HG03558 (cell line): Measurements from ENCODE around the gene HAUS7.

Source experiments
- ATAC-seq: cut with Tn5 transposase; IDR thresholded peaks from one replicate; pipeline ENCODE4 v1.9.1; 2021; ENCODE audit warnings: moderate number of reproducible peaks; ENCODE audit not compliant: unreplicated experiment; ENCODE audit errors: extremely low read depth

Gene HAUS7

DNA sequence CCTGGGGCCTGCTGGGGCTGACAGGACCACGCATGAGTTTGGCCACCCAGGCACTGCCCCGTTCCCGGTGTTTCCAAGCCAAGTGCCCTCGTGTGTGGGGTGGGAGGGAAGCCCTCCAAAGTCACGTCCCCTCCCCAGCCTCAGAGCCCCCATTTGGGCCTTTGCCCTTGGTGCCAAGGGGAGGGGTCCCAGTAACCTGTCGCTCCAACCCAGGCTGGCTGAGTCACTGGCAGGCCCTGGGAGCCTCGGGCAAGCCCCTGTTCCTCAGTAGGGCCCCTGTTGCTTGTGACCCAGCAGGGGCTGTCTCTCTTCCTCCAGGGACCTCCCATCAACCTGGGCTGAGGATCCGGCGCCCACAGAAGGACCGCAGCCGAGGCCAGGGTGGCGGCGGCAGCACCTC is 10.7 kb upstream of the HAUS7 start:
- no peak for ATAC-seq

DNA sequence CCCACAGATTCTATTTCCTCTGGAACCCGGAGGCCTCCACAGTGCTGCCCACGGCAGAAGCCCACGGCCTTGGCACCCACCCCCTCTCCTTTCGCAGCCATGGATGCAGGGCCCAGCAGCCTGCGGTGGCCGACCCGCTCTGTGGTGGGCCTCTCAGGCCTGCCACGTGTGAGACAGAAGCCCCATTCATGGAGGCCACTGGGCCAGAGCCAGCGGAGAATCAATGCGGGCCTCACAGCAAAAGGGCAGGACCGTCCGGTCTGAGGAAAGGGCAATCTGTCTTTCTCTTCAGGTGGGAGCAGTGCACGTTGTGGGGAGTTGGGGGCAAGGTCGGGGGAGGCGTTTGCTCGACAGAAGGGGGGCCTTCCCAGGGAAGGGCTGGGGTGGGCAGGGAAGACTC is 8.4 kb upstream of the HAUS7 start:
- no peak for ATAC-seq

DNA sequence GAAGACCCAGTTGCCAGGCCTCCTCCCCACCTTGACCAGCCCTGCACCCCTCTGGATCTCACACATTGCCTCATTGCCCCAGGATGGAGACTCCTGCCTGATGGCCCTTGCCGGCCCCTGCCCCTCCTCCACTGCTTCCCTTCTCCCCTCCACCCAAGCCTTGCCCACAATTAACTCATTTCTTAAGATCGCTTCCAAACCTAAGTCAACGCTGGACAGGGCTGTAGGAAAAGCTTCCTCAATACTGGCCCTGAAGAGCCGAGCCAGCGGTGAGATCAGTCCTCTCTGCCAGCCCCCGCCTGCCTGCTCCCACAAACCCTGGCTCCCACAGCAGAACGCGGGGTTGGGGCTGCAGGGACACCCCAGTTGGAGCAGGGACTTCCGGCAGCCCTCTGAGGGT is 7.5 kb upstream of the HAUS7 start:
- ATAC-seq = no peak

DNA sequence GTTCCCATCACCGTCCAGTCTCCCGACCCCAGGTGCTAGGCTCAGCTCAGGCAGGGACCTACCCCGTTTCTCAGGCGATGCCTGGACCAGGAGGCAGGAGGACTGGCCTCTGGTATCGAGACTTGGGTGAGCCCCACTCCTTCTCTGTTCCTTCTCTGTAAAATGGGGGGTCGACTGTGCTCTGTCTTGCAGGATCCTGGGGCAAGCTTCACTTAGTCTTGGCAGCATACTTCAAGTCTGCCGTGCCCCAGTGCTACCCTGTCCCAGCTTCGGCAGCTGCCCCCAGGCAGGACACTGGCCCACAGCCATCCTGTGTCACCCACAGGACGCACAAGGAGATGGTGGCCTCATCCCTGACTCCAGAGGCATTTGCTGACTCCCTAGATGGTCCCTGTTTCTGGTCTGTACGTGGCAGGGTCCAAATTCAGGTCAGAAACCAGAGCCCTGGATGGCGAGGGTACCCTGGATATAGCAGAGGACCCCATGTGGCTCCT is 7.0 kb upstream of the HAUS7 start:
- ATAC-seq = no peak

DNA sequence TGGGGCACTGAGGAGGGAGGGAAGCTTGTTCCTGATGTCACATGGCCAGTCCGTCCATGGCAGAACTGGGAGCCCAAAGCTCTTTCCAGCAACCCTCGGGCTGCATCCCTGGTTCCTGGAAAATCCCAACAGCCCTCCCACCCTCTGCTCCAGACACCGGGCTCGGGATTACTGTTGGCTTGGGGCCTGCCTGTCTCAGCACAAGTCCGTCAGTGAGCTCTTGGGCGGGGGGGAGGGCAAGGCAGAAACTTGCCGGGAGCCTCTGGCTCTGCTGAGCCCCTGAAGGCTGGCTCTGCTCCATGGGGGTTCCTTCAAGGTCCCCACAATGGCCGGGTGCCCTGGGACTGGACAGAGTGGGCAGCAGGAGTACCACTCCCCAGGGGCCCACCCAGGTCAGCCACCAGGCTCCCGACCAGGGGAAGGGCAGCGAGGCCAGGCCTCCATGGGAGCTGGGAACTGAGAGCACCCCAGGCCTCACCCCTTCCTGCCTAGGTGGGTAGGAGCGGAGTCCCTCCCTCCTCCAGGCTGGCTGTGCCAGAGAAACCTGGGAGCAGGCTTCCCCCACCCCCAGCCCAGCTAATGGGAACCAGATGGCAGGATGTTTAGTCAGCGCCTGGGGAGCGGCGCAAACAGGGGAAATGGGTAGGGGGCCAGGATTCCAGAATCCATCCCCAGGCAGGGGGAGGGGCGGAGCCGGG is 6.4 kb upstream of the HAUS7 start:
- ATAC-seq = no peak

DNA sequence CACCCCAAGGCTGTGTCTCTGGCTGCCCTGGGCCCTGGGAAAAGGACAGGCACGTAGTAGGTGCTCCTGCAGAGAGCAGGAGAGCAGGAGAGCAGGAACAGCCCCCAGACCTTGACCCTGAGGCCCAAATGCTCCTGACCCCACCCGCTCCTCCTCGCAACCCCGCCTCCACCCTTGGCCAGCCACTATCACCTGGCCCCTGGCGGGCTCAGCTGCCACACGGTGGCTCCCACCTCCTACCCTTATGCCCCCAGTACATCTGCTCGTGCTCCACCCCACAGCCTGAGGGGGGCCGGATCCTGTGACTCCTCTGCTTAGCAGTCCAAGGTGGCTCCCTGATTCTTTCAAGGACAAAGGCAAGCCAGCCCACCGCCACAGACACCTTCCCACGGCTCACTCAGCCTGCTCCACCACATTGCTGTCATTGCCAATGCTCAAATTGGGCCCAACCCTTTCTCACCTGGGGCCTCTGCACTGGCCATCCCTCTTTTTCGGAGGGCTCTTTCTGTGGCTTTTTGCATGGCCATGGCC is 5.4 kb upstream of the HAUS7 start:
- no peak for ATAC-seq

DNA sequence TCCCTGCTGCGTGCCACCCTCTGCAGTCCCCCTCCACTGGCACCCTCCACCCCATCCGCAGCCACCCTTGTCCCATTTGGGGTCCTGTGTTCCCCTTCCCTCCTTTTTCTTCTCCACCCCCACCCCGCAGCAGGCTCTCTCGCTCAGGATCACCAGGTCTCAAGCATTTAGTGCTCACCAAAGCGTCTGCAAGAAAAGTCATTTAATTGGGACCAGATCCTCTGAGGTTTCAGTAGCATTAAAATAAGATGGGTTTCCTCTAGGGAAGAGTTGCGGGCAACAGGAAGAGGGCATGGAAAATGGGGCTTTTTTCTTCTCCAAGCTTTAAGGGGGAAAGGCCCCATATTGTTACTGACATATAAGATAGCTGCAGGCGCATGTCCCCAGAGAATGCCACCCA is 4.9 kb upstream of the HAUS7 start:
- ATAC-seq = no peak

DNA sequence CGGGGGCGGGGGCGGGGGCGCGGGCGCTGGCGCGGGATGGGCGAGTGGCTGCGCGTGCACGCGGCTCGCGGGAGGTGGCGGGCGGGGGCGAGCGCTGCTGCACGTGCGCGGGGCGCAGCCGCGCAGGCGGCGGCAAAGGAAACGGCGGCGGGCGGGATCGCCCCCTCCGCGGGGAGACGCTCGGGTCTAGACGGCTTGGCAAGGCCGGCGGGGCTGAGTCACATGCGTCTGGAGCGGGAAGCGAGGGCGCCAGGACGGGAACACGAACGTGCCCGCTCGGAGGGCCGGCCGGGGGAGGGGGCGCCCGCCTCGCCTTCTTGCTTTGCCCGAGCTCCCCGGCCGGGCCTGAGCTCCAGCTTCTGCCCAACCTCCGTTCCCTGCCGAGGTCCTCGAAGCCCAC is 4.3 kb upstream of the HAUS7 start:
- ATAC-seq = no peak

DNA sequence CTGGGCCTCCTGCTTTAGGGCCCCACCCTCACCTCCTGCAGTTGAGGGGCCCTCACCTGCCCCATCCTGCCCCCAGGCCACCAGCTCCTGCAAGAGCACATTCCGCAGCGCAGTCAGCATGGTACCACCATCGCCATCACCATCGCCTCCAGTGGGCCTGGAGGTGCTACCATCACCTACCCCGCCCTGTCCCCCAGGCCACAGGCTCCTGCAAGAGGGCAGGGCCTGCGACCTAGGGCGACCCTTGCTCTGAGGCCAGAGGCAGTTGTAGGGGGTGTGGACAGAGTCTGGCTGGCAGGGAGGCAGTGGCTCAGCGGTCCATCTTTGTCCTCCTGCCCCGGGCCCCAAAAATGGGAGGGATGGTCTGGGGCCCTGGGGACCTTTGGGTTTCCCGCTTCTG is 3.9 kb upstream of the HAUS7 start:
- no peak for ATAC-seq

DNA sequence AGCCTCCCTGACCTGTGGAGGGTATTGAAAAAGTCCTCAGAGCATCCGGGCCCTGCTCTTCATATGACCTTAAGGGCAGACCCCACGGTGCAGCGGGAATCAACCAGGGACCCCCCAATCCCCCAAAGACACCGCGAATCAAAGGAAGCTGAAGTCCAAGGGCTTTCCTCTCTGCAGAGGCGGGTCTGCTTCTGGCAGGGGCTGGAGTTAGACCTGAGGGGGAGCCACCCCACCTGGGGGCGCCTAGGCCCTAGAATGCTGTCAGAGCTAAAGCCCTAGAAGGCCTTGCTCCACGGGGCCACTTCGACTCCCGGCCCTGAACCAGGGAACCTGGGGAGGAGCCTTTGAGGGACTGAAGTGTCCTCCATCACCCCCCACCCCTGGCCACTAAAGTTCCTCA is 2.8 kb upstream of the HAUS7 start:
- no peak for ATAC-seq

DNA sequence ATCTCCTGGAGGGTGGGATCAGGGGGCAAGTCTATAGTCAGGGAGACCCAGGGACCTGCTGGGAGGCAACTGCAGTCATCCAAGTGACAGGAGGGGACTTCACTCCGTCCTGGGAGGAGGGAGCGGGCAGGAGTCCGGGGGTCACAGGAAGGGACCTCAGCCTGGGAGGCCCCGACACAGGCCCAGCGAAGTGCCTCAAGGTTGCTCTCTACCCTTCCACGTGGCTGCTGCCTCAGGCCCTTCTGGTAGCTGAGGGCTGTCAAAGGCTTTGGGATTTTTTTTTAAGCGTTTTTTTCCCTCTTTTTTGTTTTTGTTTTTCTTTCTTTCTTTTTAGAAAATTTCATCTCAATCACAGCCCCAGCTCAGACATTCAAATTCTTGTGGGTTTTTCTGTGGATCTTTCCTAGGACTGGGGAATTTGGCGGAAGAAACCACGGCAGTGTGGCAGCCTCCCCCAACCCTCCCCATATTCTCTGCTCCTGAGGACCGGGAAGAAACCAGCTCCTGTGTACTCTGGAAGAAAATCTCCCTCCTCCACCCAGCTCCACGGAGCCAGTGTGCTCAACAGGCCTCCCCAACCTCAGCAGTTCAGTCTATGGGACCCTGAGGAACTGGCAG is 1.4 kb upstream of the HAUS7 start:
- no peak for ATAC-seq

DNA sequence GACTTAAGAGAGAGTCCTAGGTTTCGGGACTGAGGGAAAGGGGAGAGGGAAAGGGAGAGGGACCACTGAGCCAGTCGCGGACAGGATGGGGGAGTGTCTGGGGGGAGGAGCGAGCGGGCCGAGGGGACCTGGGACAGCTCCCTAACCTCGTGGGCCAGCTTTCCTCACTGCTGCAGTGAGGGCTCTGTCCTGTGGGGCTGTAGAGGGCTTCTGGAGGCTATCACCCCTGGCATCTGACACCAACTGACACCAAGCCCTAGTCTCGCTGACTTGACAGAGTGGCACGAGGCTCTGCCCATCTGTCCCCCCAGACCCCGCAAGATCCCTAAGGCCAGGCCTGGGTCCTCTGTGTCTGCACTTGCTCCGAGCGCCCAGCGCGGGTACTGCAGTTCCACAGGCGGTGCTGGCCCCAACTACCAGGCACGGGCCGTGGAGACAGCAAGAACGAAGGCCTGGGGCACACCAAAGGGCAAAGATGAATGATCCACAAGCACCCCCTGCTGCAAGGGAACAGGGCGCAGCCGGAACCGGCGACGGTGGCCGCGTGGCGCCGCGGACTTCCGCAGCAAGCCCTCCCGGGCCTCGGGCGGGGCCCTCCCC is 465 bp downstream of the HAUS7 start:
- no peak for ATAC-seq

DNA sequence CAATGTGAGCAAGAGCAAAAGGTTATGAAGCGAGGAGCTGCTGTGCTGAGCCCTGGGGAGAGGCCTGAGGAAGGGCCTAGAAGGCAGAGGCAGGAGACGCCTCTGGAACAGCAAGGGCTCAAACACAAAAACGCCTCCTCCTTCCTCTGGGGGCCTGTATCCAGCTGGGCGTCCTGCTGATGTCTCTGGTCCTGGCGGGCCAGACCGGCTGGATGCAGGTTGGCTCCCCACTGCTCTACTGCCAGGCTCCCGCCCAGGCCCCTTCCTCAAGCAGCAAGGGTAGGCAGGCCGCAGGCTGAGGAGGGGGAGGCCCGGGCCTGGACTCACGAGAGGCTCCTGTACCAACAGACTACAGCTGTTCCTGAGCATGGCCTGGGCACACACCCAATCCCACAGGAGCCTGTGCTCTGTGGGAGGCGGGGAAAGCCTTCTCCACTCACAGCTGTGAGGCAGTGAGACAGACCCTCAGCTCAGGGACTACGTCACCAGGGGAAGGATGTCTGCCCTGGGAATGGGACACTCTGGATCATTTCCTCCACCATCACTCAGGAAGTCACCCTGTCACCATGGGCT is 2.3 kb downstream of the HAUS7 start:
- no peak for ATAC-seq

DNA sequence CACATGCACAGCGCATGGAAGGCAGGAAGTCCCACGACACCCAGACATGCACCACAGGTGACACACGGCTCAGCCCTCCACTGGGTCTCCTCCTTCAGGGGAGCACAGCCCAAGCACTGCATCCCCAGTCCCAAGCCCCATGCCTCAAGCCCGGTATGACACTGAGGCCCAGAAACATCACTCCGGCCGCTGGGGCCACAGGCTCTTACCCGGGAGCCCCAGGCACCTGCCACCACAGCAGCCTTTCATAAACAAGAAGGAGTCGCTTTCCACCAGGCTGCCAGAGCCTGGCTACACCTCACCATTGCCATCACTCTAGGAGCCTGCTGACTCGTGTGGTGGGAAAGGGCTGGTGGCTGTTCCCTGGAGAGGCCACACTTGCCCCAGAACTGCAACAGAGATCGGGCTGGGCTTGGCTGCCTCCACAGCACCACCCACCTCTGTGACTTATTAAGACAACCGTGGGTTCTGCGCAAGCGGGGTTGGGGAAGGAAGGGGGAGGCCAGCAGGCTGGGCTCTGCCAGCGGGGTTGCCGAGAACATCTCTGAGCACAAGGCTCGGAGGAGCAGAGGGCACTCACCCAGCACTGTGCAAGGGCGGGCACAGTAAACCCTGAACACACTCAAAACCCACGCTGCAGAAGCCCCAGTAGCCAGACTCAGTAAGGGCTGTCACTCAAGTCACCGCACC is 4.5 kb downstream of the HAUS7 start:
- no peak for ATAC-seq

DNA sequence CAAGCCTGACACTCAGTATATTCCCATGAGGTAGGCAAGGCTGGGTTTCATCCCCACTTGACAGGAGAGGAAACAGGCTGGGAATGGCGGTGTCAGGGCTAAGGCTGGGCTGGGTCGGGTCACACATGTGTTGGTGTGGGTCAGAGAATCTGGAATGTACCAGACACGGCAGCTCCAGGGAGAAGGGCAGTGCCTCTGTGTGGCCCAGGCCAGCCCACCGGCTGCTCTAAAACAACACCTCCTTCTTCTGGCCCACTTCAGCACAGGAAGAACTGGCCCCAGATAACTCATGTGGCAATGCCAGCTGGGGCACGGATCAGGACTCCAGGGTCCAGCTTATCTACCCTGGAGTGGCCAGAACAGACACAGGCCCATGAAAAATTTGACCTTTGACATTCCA is 6.3 kb downstream of the HAUS7 start:
- no peak for ATAC-seq

DNA sequence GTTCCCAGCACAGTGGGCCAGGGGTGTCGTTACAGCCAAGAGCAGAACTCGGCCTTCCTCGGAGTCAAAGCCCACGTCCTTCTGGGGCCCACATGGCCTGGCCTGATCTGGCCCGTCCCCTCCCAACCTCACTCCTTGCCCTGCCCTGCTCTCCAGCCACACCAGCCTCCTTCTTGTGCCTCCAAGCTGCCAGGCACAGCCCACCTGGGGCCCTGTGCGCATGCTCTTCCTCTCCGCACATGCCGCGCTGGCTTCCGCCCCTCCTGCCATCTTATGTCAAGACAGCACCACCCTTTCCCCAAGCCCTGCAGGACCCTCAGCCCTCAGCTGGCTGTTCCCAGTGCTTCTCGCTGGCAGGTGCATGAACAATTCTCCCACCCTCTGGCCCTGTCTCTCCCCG is 6.8 kb downstream of the HAUS7 start:
- ATAC-seq = no peak

DNA sequence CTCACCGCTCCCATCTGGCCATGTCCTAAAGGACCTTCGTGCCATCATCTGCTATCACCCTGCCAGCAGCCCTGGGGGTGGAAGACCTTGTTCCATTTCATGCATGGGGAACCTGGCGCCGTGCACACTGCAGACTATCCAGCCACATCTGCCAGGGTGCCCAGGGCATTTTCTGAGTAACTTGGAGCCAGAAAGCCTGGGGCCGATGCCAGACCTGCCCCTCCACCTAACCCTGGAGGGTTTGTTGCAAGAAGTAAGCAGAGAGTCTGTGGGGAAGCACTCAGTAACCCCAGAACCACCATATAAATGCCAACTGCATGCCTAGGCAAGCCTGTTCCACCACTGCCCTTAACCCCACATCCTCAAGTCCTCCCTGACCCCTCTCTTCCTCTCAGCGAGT is 7.3 kb downstream of the HAUS7 start:
- ATAC-seq = no peak

DNA sequence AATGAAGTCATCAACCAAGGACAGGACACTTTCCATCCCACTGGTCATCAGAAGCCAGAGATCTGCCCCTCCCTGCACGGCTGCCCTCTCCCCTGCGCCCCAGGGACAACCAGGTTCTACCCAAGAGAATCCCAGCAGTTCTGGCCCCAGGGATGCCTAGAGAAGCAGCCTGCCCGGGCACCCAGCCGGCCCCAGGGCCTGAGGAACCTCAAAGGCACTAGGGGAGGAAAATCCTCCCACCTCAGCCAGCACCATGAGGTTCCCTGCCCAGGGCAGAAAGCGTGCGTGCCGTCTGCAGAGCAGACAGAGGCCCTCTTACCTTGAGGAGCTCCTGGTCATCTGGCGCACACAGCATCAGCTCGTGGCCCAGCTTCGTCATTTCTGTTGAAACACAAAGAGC is 8.1 kb downstream of the HAUS7 start:
- ATAC-seq = no peak

DNA sequence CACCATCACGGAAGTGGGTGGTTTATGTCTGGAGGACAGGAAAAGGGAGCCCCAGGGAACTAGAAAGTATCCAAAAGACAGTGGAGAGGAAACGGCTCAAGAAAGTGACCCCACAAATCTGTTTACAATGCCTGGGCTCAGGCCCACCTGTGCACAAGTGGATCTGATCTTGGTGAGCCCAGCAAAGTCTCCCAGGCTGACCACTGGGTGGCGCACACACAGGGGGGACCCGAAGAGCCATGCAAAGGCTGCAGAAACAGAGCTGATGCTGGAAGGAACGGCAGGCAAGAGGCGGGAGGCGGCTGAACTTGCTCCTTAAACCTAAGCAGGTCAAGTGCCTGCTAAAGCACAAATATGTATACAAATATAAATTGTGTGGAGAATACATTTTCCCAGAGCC is 9.6 kb downstream of the HAUS7 start:
- no peak for ATAC-seq

DNA sequence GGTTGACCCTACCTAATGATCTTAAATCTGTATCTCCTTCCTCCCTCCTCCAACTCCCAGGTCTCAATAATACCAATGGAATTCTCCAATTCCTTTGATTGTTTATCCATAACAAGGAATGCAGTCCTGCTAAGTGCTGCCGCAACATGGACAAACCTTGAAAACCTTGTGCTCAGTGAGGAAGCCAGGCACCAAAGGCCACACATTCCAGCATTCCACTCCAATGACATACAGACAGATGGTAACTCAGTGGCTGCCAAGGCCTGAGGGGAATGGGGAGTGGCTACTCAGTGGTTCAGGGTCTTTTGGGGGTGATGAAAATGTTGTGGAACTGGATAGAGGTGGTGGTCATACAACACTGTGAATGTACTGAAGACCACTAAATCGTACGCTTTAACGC is 10.4 kb downstream of the HAUS7 start:
- ATAC-seq = no peak

DNA sequence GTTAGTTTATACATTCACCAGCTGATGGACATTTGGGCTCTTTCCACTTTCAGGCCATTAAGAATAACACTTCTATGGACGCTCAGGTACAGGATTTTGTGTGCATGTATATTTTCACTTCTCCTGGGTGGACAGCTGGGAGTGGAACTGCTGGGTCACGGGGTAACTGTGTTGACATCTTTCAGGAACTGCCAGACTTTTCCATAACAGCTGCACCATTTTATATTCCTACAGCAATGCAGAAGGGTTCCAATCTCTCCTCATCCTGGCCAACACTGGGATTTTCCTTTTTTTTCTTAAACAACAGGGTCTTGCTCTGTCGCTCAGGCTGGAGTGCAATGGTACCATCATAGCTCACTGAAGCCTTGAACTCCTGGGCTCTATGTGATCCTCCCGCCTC is 11.9 kb downstream of the HAUS7 start:
- ATAC-seq = no peak
